Measurements from ENCODE around the gene UBE2I.

UBE2I gene

GRCh38 chr16:1320658-1321240 lies 11.3 kb downstream of the UBE2I start:
- H3K4me1 ChIP-seq (ENCODE audit: control insufficient read depth, insufficient read depth, low read length): no peaks in the 10 kb centered on the region
- H3K36me3 ChIP-seq (ENCODE audit: control insufficient read depth, insufficient read depth, low read length): peaks cover 51% of the 10 kb centered on the region
- 87% methylated on average over 22 of the region's 22 CpGs for whole genome bisulfite sequencing, 2 experiments
- no peaks in the 10 kb centered on the region for H3K27me3 ChIP-seq (ENCODE audit: control insufficient read depth, insufficient read depth, low read length, poor library complexity, severe bottlenecking)
- no peaks in the 10 kb centered on the region for H3K9me3 ChIP-seq (ENCODE audit: control insufficient read depth, low read length)
- H3K4me3 ChIP-seq (ENCODE audit: insufficient read depth, low read depth, low read length): no peak overlapping the region
- no peak overlapping the region for H3K27ac ChIP-seq (ENCODE audit: insufficient read depth, low read depth, low read length, poor library complexity, severe bottlenecking)

GRCh38 chr16:1322407-1322806 lies 13.0 kb downstream of the UBE2I start:
- 94 to 95% methylated on average over 8 of the region's 8 CpGs for WGBS, 2 experiments
- no peaks in the 10 kb centered on the region for H3K9me3 ChIP-seq (ENCODE audit: control insufficient read depth, low read length)
- no peaks in the 10 kb centered on the region for H3K27me3 ChIP-seq (ENCODE audit: control insufficient read depth, insufficient read depth, low read length, poor library complexity, severe bottlenecking)
- H3K4me3 ChIP-seq (ENCODE audit: insufficient read depth, low read depth, low read length): no peak overlapping the region
- no peak overlapping the region for H3K27ac ChIP-seq (ENCODE audit: insufficient read depth, low read depth, low read length, poor library complexity, severe bottlenecking)
- no peaks in the 10 kb centered on the region for H3K4me1 ChIP-seq (ENCODE audit: control insufficient read depth, insufficient read depth, low read length)
- peaks cover 39% of the 10 kb centered on the region for H3K36me3 ChIP-seq (ENCODE audit: control insufficient read depth, insufficient read depth, low read length)

- peaks cover 28% of the 10 kb centered on the region for H3K36me3 ChIP-seq (ENCODE audit: control insufficient read depth, insufficient read depth, low read length)
- WGBS, 2 experiments: 95% methylated on average over 35 of the region's 35 CpGs
- no peaks in the 10 kb centered on the region for H3K27me3 ChIP-seq (ENCODE audit: control insufficient read depth, insufficient read depth, low read length, poor library complexity, severe bottlenecking)
- H3K4me3 ChIP-seq (ENCODE audit: insufficient read depth, low read depth, low read length): no peak overlapping the region
- H3K9me3 ChIP-seq (ENCODE audit: control insufficient read depth, low read length): no peaks in the 10 kb centered on the region
- H3K27ac ChIP-seq (ENCODE audit: insufficient read depth, low read depth, low read length, poor library complexity, severe bottlenecking): no peak overlapping the region
- H3K4me1 ChIP-seq (ENCODE audit: control insufficient read depth, insufficient read depth, low read length): no peaks in the 10 kb centered on the region
Measured at GRCh38 chr16:1323296-1324239, 14.1 kb downstream of the UBE2I start.

GRCh38 chr16:1324286-1324826 lies 14.9 kb downstream of the UBE2I start:
- H3K27me3 ChIP-seq (ENCODE audit: control insufficient read depth, insufficient read depth, low read length, poor library complexity, severe bottlenecking): no peaks in the 10 kb centered on the region
- WGBS, 2 experiments: 86 to 87% methylated on average over 22 of the region's 22 CpGs
- no peaks in the 10 kb centered on the region for H3K4me1 ChIP-seq (ENCODE audit: control insufficient read depth, insufficient read depth, low read length)
- no peak overlapping the region for H3K27ac ChIP-seq (ENCODE audit: insufficient read depth, low read depth, low read length, poor library complexity, severe bottlenecking)
- H3K9me3 ChIP-seq (ENCODE audit: control insufficient read depth, low read length): no peaks in the 10 kb centered on the region
- H3K36me3 ChIP-seq (ENCODE audit: control insufficient read depth, insufficient read depth, low read length): peaks cover 21% of the 10 kb centered on the region
- no peak overlapping the region for H3K4me3 ChIP-seq (ENCODE audit: insufficient read depth, low read depth, low read length)

- Histone ChIP-seq H3K4me1 (ENCODE audit: control insufficient read depth, insufficient read depth, low read length) (no peaks in the 10 kb centered on the region), H3K36me3 (ENCODE audit: control insufficient read depth, insufficient read depth, low read length) (peaks cover 12% of the 10 kb centered on the region), H3K4me3 (ENCODE audit: insufficient read depth, low read depth, low read length) (no peak overlapping the region), H3K27ac (ENCODE audit: insufficient read depth, low read depth, low read length, poor library complexity, severe bottlenecking) (no peak overlapping the region), H3K27me3 (ENCODE audit: control insufficient read depth, insufficient read depth, low read length, poor library complexity, severe bottlenecking) (peaks cover under 1% of the 10 kb centered on the region), H3K9me3 (ENCODE audit: control insufficient read depth, low read length) (no peaks in the 10 kb centered on the region)
- 94 to 95% methylated on average over 15 of the region's 15 CpGs for WGBS, 2 experiments
Measured at GRCh38 chr16:1325261-1325660, 15.8 kb downstream of the UBE2I start.

GRCh38 chr16:1325673-1326371 lies 16.4 kb downstream of the UBE2I start:
- Histone ChIP-seq H3K4me1 (ENCODE audit: control insufficient read depth, insufficient read depth, low read length) (no peaks in the 10 kb centered on the region), H3K27me3 (ENCODE audit: control insufficient read depth, insufficient read depth, low read length, poor library complexity, severe bottlenecking) (peaks cover 6% of the 10 kb centered on the region), H3K27ac (ENCODE audit: insufficient read depth, low read depth, low read length, poor library complexity, severe bottlenecking) (no peak overlapping the region), H3K36me3 (ENCODE audit: control insufficient read depth, insufficient read depth, low read length) (peaks cover 6% of the 10 kb centered on the region), H3K9me3 (ENCODE audit: control insufficient read depth, low read length) (no peaks in the 10 kb centered on the region), H3K4me3 (ENCODE audit: insufficient read depth, low read depth, low read length) (no peak overlapping the region)
- WGBS, 2 experiments: 87 to 89% methylated on average over 20 of the region's 20 CpGs

- Histone ChIP-seq H3K4me3 (ENCODE audit: insufficient read depth, low read depth, low read length) (no peak overlapping the region), H3K9me3 (ENCODE audit: control insufficient read depth, low read length) (no peaks in the 10 kb centered on the region), H3K27me3 (ENCODE audit: control insufficient read depth, insufficient read depth, low read length, poor library complexity, severe bottlenecking) (peaks cover 12% of the 10 kb centered on the region), H3K27ac (ENCODE audit: insufficient read depth, low read depth, low read length, poor library complexity, severe bottlenecking) (no peak overlapping the region), H3K4me1 (ENCODE audit: control insufficient read depth, insufficient read depth, low read length) (no peaks in the 10 kb centered on the region), H3K36me3 (ENCODE audit: control insufficient read depth, insufficient read depth, low read length) (peaks cover 2% of the 10 kb centered on the region)
- WGBS, 2 experiments: 84 to 86% methylated on average over 16 to 17 of the region's 17 CpGs
Measured at GRCh38 chr16:1326391-1326790, 17.0 kb downstream of the UBE2I start.

- Histone ChIP-seq H3K27me3 (ENCODE audit: control insufficient read depth, insufficient read depth, low read length, poor library complexity, severe bottlenecking) (peaks cover 19% of the 10 kb centered on the region), H3K36me3 (ENCODE audit: control insufficient read depth, insufficient read depth, low read length) (peaks cover 2% of the 10 kb centered on the region), H3K27ac (ENCODE audit: insufficient read depth, low read depth, low read length, poor library complexity, severe bottlenecking) (no peak overlapping the region), H3K4me1 (ENCODE audit: control insufficient read depth, insufficient read depth, low read length) (peaks cover 6% of the 10 kb centered on the region), H3K4me3 (ENCODE audit: insufficient read depth, low read depth, low read length) (no peak overlapping the region), H3K9me3 (ENCODE audit: control insufficient read depth, low read length) (no peaks in the 10 kb centered on the region)
- WGBS, 2 experiments: 86 to 87% methylated on average over 17 of the region's 17 CpGs
Measured at GRCh38 chr16:1326946-1327618, 17.6 kb downstream of the UBE2I start.

- Histone ChIP-seq H3K4me3 (ENCODE audit: insufficient read depth, low read depth, low read length) (no peak overlapping the region), H3K27ac (ENCODE audit: insufficient read depth, low read depth, low read length, poor library complexity, severe bottlenecking) (no peak overlapping the region)
- WGBS, 2 experiments: 69 to 74% methylated on average over 5 of the region's 5 CpGs
Measured at GRCh38 chr16:1327619-1327947, 18.1 kb downstream of the UBE2I start.

More at GRCh38 chr16:1327619-1327947, 18.1 kb downstream of the UBE2I start:
- H3K36me3 ChIP-seq (ENCODE audit: control insufficient read depth, insufficient read depth, low read length): no peaks in the 10 kb centered on the region
- no peaks in the 10 kb centered on the region for H3K9me3 ChIP-seq (ENCODE audit: control insufficient read depth, low read length)
- H3K4me1 ChIP-seq (ENCODE audit: control insufficient read depth, insufficient read depth, low read length): peaks cover 10% of the 10 kb centered on the region
- peaks cover 24% of the 10 kb centered on the region for H3K27me3 ChIP-seq (ENCODE audit: control insufficient read depth, insufficient read depth, low read length, poor library complexity, severe bottlenecking)

Measured in ectodermal cell (in vitro differentiated cells).